Measurements from ENCODE around the gene NOXO1.

DNA sequence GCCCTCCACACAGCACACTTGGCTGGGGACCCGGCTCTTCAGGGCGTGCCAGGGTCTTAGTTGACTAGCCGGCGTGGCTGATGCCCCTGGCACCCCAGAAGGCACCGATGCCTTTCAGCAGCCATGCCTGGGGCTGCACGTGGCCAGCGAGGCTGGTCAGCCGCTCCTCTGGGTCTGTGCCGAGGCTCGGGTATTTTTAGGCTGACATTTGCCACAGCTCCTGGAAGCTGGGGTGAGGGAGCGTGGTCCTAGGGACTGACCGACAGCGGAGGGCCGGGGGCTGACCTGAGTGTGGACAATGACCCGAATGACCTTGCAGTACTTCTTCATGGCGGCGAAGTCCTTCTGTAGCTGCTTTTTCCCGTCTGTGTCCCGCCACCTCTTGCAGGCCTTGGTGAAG is 30.7 kb downstream of the NOXO1 start:
- TF ChIP-seq GATA2 (IDR thresholded peaks at IDR 0.05; ENCODE audit: low read depth, low read length) (no peak), GATA3 (IDR thresholded peaks at IDR 0.05; ENCODE audit: low read depth, low read length) (no peak)

Data from SH-SY5Y (cell line).